SKM-1 (cell line): ENCODE results near the gene CDC27.
A peak's percentile ranks its signal among the peaks of the same experiment; 100 is the strongest.
"Not testable (repeated sequence)": the region's sequence is repeated elsewhere in the genome, so short reads cannot be mapped to it uniquely, and the experiment has no call there.

ENCODE experiments used
- DNase-seq: peaks from one replicate; lab custom pipeline; 2025; ENCODE audit not compliant: unreplicated experiment; lab: John Stamatoyannopoulos, UW

Gene CDC27

GRCh38 chr17:47219621-47220475, 30.8 kb upstream of the CDC27 start:
- no peak for DNase-seq

GRCh38 chr17:47218896-47219430, 29.9 kb upstream of the CDC27 start:
- DNase-seq: no peak

- DNase-seq: not testable (repeated sequence)
Measured at GRCh38 chr17:47217279-47217678, 28.2 kb upstream of the CDC27 start.

GRCh38 chr17:47216821-47217220, 27.7 kb upstream of the CDC27 start:
- DNase-seq: not testable (repeated sequence)

GRCh38 chr17:47214931-47215330, 25.8 kb upstream of the CDC27 start:
- DNase-seq: no peak

- DNase-seq: no peak
Measured at GRCh38 chr17:47213540-47213939, 24.4 kb upstream of the CDC27 start.

GRCh38 chr17:47212458-47212857, 23.4 kb upstream of the CDC27 start:
- DNase-seq: no peak

GRCh38 chr17:47210779-47211178, 21.7 kb upstream of the CDC27 start:
- no peak for DNase-seq

GRCh38 chr17:47210105-47210504, 21.0 kb upstream of the CDC27 start:
- DNase-seq: no peak

GRCh38 chr17:47209499-47209898, 20.4 kb upstream of the CDC27 start:
- DNase-seq: no peak

- DNase-seq: no peak
Measured at GRCh38 chr17:47208744-47209488, 19.8 kb upstream of the CDC27 start, which contains the start of gene MYL4. TSS of gene MYL4 (plus strand) at chr17:47209348. CDS start at chr17:47209423, 75 bp downstream.

GRCh38 chr17:47207143-47208067, 18.3 kb upstream of the CDC27 start:
- DNase-seq: no peak

GRCh38 chr17:47205419-47205963, 16.4 kb upstream of the CDC27 start:
- DNase-seq: no peak

- no peak for DNase-seq
Measured at GRCh38 chr17:47204722-47205418, 15.8 kb upstream of the CDC27 start.

- DNase-seq: no peak
Measured at GRCh38 chr17:47203984-47204721, 15.1 kb upstream of the CDC27 start.

- DNase-seq: no peak
Measured at GRCh38 chr17:47201166-47201565, 12.1 kb upstream of the CDC27 start.

- DNase-seq: peak; percentile 52
Measured at GRCh38 chr17:47200325-47200664, 11.2 kb upstream of the CDC27 start.

- DNase-seq: peak; percentile 96
Measured at GRCh38 chr17:47199627-47200324, 10.7 kb upstream of the CDC27 start.

GRCh38 chr17:47197821-47198220, 8.7 kb upstream of the CDC27 start:
- no peak for DNase-seq
